Uterus (tissue), 2 donors: ENCODE data around the gene ZNF701.

ENCODE experiments used
- POLR2A ChIP-seq, 2 donors: fragments of 450-650 bp; IDR thresholded peaks; one replicate each; pipeline ENCODE4 v1.6.1; 2016; ENCODE audit warnings: antibody characterized with exemption in 2 of 2, mild to moderate bottlenecking in 1 of 2, moderate library complexity in 1 of 2
- TF ChIP-seq, protein P1 (sequence below), 4 experiments: fragments of 200-600 bp in 2 of 4; fragments of 450-650 bp in 2 of 4; sonication (generic) in 2 of 4; IDR thresholded peaks; one replicate each; pipeline ENCODE4 v1.5.1; 2016 to 2019; ENCODE audit warnings: antibody characterized with exemption in 4 of 4, mild to moderate bottlenecking in 2 of 4, moderate library complexity in 1 of 4

DNA sequence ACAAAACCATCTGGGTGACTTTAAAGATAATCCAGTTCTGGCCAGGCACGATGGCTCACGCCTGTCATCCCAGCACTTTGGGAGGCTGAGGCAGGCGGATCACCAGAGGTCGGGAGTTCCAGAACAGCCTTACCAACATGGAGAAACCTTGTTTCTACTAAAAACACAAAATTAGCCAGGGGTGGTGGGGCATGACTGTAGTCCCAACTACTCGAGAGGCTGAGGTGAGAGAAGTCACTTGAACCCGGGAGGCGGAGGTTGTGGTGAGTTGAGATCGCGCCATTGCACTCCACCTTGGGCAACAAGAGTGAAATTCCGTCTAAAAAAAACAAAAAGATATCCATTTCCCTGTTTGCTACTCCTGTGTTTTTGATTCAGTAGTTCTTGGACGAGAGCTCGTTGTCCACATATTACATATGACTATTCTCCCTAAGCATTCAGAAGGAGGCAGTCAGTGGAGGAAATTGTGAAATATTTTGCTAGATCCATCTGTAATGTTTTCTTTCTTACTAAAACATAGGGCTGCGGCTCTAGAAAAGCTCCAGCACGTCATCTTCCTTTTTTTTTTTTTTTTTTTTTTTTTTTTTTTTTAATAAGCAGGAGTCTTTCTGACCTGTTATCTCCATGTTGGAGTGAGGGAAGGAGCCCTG is 33.6 kb downstream of the ZNF701 start:
- TF ChIP-seq, protein P1, sequence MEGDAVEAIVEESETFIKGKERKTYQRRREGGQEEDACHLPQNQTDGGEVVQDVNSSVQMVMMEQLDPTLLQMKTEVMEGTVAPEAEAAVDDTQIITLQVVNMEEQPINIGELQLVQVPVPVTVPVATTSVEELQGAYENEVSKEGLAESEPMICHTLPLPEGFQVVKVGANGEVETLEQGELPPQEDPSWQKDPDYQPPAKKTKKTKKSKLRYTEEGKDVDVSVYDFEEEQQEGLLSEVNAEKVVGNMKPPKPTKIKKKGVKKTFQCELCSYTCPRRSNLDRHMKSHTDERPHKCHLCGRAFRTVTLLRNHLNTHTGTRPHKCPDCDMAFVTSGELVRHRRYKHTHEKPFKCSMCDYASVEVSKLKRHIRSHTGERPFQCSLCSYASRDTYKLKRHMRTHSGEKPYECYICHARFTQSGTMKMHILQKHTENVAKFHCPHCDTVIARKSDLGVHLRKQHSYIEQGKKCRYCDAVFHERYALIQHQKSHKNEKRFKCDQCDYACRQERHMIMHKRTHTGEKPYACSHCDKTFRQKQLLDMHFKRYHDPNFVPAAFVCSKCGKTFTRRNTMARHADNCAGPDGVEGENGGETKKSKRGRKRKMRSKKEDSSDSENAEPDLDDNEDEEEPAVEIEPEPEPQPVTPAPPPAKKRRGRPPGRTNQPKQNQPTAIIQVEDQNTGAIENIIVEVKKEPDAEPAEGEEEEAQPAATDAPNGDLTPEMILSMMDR (IDR thresholded peaks at IDR 0.05): no peak
- no peak for TF ChIP-seq POLR2A (IDR thresholded peaks at IDR 0.05)
